Tibial nerve (tissue), 4 donors: Measurements from ENCODE around the gene MAP4K4.

Experiments used
- EP300 ChIP-seq, 2 donors: sonication (generic); formaldehyde crosslinking; IDR thresholded peaks; one replicate each; pipeline ENCODE4 v1.6.1; 2017; ENCODE audit warnings: antibody characterized with exemption in 2 of 2, mild to moderate bottlenecking in 1 of 2
- POLR2A ChIP-seq, 2 donors: fragments of 450-650 bp; IDR thresholded peaks; one replicate each; pipeline ENCODE4 v1.6.1; 2017; ENCODE audit warnings: antibody characterized with exemption in 2 of 2, mild to moderate bottlenecking in 2 of 2, moderate library complexity in 2 of 2
- TF ChIP-seq, protein P1 (sequence below), 5 experiments: fragments of 200-600 bp in 3 of 5; fragments of 450-650 bp in 2 of 5; sonication (generic) in 3 of 5; IDR thresholded peaks; one replicate each; pipeline ENCODE4 v1.5.1; 2016 to 2019; ENCODE audit warnings: antibody characterized with exemption in 5 of 5, mild to moderate bottlenecking in 3 of 5, moderate library complexity in 2 of 5

DNA sequence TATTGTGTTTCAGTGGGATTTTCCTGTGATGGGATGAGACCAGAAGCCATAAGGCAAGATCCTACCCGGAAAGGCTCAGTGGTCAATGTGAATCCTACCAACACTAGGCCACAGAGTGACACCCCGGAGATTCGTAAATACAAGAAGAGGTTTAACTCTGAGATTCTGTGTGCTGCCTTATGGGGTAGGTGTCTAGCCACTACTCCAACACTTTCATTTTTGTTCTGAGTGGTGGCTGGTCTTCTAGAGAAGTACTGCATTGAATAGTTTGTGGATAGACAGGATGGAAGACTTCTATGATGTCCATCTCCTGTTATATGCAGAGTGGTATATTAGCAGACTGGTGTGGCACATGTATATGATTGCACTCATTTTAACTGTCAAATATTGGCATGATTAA is 176.6 kb downstream of the MAP4K4 start:
- TF ChIP-seq, protein P1, sequence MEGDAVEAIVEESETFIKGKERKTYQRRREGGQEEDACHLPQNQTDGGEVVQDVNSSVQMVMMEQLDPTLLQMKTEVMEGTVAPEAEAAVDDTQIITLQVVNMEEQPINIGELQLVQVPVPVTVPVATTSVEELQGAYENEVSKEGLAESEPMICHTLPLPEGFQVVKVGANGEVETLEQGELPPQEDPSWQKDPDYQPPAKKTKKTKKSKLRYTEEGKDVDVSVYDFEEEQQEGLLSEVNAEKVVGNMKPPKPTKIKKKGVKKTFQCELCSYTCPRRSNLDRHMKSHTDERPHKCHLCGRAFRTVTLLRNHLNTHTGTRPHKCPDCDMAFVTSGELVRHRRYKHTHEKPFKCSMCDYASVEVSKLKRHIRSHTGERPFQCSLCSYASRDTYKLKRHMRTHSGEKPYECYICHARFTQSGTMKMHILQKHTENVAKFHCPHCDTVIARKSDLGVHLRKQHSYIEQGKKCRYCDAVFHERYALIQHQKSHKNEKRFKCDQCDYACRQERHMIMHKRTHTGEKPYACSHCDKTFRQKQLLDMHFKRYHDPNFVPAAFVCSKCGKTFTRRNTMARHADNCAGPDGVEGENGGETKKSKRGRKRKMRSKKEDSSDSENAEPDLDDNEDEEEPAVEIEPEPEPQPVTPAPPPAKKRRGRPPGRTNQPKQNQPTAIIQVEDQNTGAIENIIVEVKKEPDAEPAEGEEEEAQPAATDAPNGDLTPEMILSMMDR (IDR thresholded peaks at IDR 0.05) = no peak
- no peak for TF ChIP-seq POLR2A (IDR thresholded peaks at IDR 0.05)
- TF ChIP-seq EP300 (IDR thresholded peaks at IDR 0.05) = no peak
